NCI-H748 (cell line): ENCODE data around the gene TOR1AIP2.
"Not testable (repeated sequence)": the region's sequence is repeated elsewhere in the genome, so short reads cannot be mapped to it uniquely, and the experiment has no call there.

Experiments used
- DNase-seq: peaks from one replicate; lab custom pipeline; 2025; ENCODE audit not compliant: unreplicated experiment; lab: John Stamatoyannopoulos, UW

Gene TOR1AIP2

GRCh38 chr1:179807691-179808485, 69.7 kb downstream of the TOR1AIP2 start:
- no peak for DNase-seq

DNA sequence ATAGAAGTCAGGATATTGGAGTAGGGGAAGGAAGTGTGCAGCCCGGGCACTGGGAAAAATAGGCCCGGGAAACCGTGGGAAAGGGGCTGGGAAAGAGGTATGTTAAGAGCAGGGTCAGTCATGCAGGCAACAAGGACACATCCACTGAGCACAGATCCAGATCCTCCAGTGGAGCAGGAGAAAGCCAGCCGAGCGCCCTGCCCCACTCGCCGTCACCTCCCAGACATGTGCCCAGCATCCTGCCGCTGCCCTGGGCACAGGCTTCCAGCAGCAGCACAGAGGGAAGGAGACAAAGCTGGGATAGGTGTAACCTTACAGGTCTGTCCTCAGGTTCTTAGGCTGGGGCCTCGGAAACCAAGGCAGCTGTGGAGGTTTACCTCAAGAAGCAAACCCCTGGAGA, 70.3 kb downstream of the TOR1AIP2 start:
- no peak for DNase-seq

DNA sequence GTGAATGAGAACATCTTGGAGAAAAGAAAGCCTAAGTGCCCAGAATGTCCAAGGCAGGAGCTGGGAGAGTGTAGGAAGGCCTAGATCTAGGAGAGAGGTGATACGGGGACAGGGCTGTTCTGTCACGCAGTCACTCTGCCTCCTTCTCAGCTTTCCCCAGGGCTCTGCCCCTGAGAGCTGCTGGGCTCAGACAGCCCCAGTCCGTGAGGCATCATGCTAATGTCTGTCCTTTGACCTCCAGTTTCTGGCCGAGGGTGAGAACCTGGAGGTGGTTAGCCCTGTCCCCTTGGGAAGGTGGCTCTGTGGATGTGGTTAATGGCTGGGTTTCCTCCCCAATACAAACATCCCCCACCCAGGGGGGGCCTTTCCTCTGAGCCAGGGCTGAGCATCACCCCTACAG, 71.3 kb downstream of the TOR1AIP2 start:
- no peak for DNase-seq

- no peak for DNase-seq
These were observed 72.1 kb downstream of the TOR1AIP2 start for GRCh38 chr1:179805291-179806195.

- not testable (repeated sequence) for DNase-seq
These were observed 73.2 kb downstream of the TOR1AIP2 start for GRCh38 chr1:179804417-179804816.

GRCh38 chr1:179803918-179804317, 73.7 kb downstream of the TOR1AIP2 start:
- DNase-seq, result no peak

DNA sequence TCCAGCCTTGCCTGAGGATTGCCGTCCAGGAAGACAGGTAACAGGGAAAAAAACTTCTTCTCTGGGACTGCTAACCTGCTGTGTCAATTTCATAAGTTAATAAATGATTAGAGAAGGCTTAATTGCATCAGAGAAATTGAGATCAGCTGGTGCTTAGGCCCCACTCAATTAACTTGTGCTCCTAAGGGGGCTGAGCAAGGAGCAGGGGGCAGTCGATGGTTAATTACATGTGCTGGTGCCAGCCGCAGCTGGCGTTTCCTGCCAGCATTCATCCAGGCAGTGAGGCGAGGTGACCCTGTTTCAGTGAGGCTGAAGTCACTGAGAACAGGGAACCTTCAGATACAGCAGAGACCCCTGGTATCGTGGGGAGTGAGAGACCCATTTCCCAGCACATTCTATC, 74.5 kb downstream of the TOR1AIP2 start:
- DNase-seq, result no peak

DNA sequence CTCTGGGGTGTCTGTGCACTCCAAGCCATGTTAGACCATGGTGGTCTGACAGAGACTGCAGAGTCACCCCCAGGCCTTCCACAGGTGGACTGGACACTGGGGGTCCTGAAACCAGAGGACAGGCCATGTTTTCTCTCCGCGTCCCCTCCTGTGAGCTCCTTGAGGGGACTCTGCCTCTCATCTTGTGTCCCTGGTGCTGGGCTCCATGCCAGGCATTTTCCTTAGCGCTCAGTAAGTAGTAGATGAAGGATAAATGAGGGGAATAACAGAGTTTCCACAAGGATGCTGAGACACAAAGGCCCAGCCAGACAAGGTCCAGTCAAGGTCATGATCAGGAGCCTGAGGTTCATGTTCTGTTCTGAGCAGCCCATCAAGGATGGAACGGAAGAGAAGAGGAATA, 77.1 kb downstream of the TOR1AIP2 start:
- no peak for DNase-seq

DNA sequence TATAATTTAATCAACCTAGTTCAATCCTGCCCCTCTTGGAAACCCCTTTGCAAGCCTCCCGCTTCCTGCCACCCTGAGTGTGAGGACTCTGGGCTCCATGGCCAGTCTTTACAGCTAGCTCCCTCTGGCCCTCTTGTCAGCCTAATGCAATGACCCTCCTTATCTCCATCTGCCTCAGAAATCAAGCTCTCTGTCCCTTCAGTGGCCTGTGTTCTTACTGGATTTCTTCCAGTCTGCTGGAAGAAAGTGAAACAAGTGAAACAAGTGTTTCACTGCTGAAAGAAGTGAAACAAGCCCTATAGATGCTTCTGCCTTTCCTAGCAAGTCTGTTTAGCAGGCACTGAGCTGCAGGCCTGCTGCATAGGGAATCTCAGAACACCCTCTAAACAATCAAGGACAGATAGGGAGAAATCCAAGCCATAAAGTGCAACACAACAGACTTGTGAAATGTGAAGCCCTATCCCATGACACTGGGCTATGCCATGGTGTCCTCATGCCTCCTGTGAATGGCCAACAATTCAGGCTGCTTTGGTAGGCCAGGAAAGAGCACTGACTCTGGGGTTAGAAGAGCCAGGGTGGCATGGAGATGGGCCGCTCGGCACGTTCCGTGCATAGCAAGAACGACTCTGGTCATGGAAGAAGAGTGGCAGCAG, 78.6 kb downstream of the TOR1AIP2 start:
- DNase-seq, result no peak

- DNase-seq, result no peak
These were observed 79.3 kb downstream of the TOR1AIP2 start for GRCh38 chr1:179798213-179798863.

DNA sequence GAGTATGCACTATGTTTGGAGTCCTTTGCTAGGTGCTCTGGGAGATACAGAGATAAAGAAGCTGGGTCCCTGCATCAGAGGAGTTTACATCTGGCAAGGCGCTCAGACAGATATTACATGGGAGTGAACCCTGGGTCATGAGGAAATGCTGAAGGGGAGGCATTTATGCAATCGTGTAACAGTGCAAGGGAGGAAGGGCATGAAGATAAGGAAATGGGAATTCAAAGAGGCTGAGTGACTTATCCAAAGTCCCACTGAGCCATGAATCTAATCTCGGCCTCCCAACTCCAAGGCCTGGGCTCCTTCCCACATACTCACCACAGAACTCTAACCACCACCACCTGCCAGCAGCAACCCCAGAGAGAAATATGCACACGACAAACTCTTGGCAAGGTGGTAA, 82.9 kb downstream of the TOR1AIP2 start:
- DNase-seq, result no peak

GRCh38 chr1:179794146-179794545, 83.5 kb downstream of the TOR1AIP2 start:
- DNase-seq, result no peak

GRCh38 chr1:179793281-179793680, 84.3 kb downstream of the TOR1AIP2 start:
- no peak for DNase-seq
